ENCODE results near the gene P2RY2. TPM values are rescaled to one million over a fixed set of nuclear protein-coding genes. Genes with fewer than 3 reads are reported as not detected.

P2RY2 gene
- total RNA-seq, 1 donor, result 0.36 TPM

DNA sequence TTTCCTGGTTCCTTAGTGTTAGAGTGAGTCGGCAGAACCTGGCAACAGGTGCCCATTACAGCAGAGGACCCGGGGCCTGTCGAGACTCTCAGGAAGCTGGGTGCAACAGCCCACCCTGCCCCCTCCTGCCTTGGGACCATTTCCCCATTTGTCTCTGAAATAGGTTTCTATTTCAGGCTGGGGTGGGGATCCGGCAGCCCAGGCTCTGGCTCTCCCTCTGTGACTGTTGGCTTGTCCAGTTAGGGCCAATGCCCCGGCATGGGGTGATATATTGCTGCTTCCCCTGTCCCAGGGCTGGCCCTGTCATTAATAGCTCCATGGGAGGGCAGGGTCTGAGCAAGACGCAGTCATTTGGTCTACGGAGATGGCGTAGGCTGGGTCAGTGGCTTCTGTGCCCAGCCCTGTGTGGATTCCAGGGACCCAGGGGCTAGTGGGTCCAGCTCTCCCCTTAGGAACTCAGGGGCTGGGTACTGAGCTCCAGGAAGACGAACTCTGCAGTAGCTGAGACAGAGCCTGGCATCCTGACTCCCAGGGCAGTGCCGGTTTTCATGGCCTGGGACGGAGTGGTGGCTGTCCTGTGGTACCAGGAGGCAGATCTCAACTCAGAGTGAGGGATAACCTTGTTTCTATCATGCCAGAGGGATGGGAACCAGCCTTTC, 56.8 kb downstream of the P2RY2 start:
- Histone ChIP-seq H3K9me3 (ENCODE audit: low read depth, low read length) (no peaks in the 10 kb centered on the region), H3K4me1 (ENCODE audit: insufficient read depth, low read length) (no peaks in the 10 kb centered on the region), H3K4me2 (ENCODE audit: insufficient read depth, low read length) (no peak overlapping the region), H3K27me3 (ENCODE audit: insufficient read depth, low read length) (no peaks in the 10 kb centered on the region), H3K4me3 (ENCODE audit: insufficient read depth, low read length) (no peak overlapping the region), H4K20me1 (ENCODE audit: insufficient read depth, low read length) (peaks cover 9% of the 10 kb centered on the region), H2AFZ (ENCODE audit: low read length) (no peak overlapping the region), H3K27ac (ENCODE audit: low read depth, low read length) (no peak overlapping the region), H3K79me2 (ENCODE audit: insufficient read depth, low read length) (no peaks in the 10 kb centered on the region), H3K36me3 (ENCODE audit: insufficient read depth, low read length) (no peaks in the 10 kb centered on the region)
- DNase-seq (ENCODE audit: insufficient read length, low spot score, missing footprints), result no peak
- TF ChIP-seq, protein P1, sequence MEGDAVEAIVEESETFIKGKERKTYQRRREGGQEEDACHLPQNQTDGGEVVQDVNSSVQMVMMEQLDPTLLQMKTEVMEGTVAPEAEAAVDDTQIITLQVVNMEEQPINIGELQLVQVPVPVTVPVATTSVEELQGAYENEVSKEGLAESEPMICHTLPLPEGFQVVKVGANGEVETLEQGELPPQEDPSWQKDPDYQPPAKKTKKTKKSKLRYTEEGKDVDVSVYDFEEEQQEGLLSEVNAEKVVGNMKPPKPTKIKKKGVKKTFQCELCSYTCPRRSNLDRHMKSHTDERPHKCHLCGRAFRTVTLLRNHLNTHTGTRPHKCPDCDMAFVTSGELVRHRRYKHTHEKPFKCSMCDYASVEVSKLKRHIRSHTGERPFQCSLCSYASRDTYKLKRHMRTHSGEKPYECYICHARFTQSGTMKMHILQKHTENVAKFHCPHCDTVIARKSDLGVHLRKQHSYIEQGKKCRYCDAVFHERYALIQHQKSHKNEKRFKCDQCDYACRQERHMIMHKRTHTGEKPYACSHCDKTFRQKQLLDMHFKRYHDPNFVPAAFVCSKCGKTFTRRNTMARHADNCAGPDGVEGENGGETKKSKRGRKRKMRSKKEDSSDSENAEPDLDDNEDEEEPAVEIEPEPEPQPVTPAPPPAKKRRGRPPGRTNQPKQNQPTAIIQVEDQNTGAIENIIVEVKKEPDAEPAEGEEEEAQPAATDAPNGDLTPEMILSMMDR (IDR thresholded peaks at IDR 0.05; ENCODE audit: extremely low read depth, low read depth, low read length), result no peak

GRCh38 chr11:73275381-73275750, 57.3 kb downstream of the P2RY2 start:
- Histone ChIP-seq H3K27ac (ENCODE audit: low read depth, low read length) (no peak overlapping the region), H3K4me3 (ENCODE audit: insufficient read depth, low read length) (no peak overlapping the region), H3K27me3 (ENCODE audit: insufficient read depth, low read length) (no peaks in the 10 kb centered on the region), H2AFZ (ENCODE audit: low read length) (no peak overlapping the region), H3K79me2 (ENCODE audit: insufficient read depth, low read length) (no peaks in the 10 kb centered on the region), H3K4me1 (ENCODE audit: insufficient read depth, low read length) (no peaks in the 10 kb centered on the region), H3K36me3 (ENCODE audit: insufficient read depth, low read length) (no peaks in the 10 kb centered on the region), H3K4me2 (ENCODE audit: insufficient read depth, low read length) (no peak overlapping the region), H4K20me1 (ENCODE audit: insufficient read depth, low read length) (peaks cover 4% of the 10 kb centered on the region), H3K9me3 (ENCODE audit: low read depth, low read length) (no peaks in the 10 kb centered on the region)
- TF ChIP-seq, protein P1 (IDR thresholded peaks at IDR 0.05; ENCODE audit: extremely low read depth, low read depth, low read length), result no peak
- no peak for DNase-seq (ENCODE audit: insufficient read length, low spot score, missing footprints)

GRCh38 chr11:73277467-73277866, 59.4 kb downstream of the P2RY2 start:
- TF ChIP-seq, protein P1 (IDR thresholded peaks at IDR 0.05; ENCODE audit: extremely low read depth, low read depth, low read length), result no peak
- Histone ChIP-seq H3K4me1 (ENCODE audit: insufficient read depth, low read length) (peaks cover 3% of the 10 kb centered on the region), H3K4me3 (ENCODE audit: insufficient read depth, low read length) (no peak overlapping the region), H3K4me2 (ENCODE audit: insufficient read depth, low read length) (no peak overlapping the region), H3K27ac (ENCODE audit: low read depth, low read length) (no peak overlapping the region), H3K9me3 (ENCODE audit: low read depth, low read length) (no peaks in the 10 kb centered on the region), H3K36me3 (ENCODE audit: insufficient read depth, low read length) (no peaks in the 10 kb centered on the region), H4K20me1 (ENCODE audit: insufficient read depth, low read length) (peaks cover 3% of the 10 kb centered on the region), H2AFZ (ENCODE audit: low read length) (no peak overlapping the region), H3K27me3 (ENCODE audit: insufficient read depth, low read length) (no peaks in the 10 kb centered on the region), H3K79me2 (ENCODE audit: insufficient read depth, low read length) (no peaks in the 10 kb centered on the region)
- DNase-seq (ENCODE audit: insufficient read length, low spot score, missing footprints), result no peak

DNA sequence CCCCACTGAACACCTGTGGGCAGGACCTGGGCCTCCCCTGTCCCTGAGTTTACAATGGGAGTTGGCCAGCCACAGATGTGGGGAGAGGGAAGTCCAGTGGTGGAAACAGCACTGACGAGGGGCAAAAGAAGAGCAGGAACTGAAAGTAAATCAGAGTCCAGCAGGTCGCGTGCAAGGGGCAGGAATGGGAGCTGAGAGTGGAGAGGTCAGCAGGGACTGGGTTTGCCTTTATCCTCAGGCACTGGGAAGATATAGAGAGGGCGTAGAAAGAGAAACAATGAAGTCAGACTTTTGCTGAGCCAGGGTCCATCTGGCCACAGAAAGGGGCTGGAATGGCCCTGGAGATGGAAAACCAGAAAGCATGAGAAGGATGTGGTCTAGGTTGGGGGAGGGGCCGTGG, 62.5 kb downstream of the P2RY2 start:
- TF ChIP-seq, protein P1 (IDR thresholded peaks at IDR 0.05; ENCODE audit: extremely low read depth, low read depth, low read length), result no peak
- DNase-seq (ENCODE audit: insufficient read length, low spot score, missing footprints), result no peak
- Histone ChIP-seq H3K36me3 (ENCODE audit: insufficient read depth, low read length) (no peaks in the 10 kb centered on the region), H3K4me2 (ENCODE audit: insufficient read depth, low read length) (peak overlapping the region; percentile 36), H3K27ac (ENCODE audit: low read depth, low read length) (no peak overlapping the region), H3K9me3 (ENCODE audit: low read depth, low read length) (no peaks in the 10 kb centered on the region), H3K27me3 (ENCODE audit: insufficient read depth, low read length) (no peaks in the 10 kb centered on the region), H3K79me2 (ENCODE audit: insufficient read depth, low read length) (no peaks in the 10 kb centered on the region), H2AFZ (ENCODE audit: low read length) (no peak overlapping the region), H3K4me3 (ENCODE audit: insufficient read depth, low read length) (no peak overlapping the region), H4K20me1 (ENCODE audit: insufficient read depth, low read length) (no peaks in the 10 kb centered on the region), H3K4me1 (ENCODE audit: insufficient read depth, low read length) (peaks cover 3% of the 10 kb centered on the region)
